HepG2 (cell line): ENCODE data around the gene ATP9A. TPM values are rescaled to one million over a fixed set of nuclear protein-coding genes. Genes with fewer than 3 reads are reported as not detected.

ENCODE experiments used
- AKAP8 ChIP-seq: sonication (generic); formaldehyde crosslinking; IDR thresholded peaks from 2 replicates; pipeline ENCODE4 v1.5.1; 2020; ENCODE audit warnings: mild to moderate bottlenecking, missing genetic modification reagents
- HDAC2 ChIP-seq: sonication (generic); formaldehyde crosslinking; IDR thresholded peaks from 2 replicates; pipeline ENCODE4 v1.4.0; 2020; ENCODE audit warnings: missing genetic modification reagents
- NFE2 ChIP-seq: sonication (generic); formaldehyde crosslinking; IDR thresholded peaks from 2 replicates; pipeline ENCODE4 v1.4.0; 2020; ENCODE audit warnings: missing genetic modification reagents
- PHF21A ChIP-seq: sonication (generic); formaldehyde crosslinking; IDR thresholded peaks from 2 replicates; pipeline ENCODE4 v1.5.0; 2020; ENCODE audit warnings: mild to moderate bottlenecking, missing genetic modification reagents
- POLR2G ChIP-seq: fragments of 200-400 bp; formaldehyde crosslinking; IDR thresholded peaks from 2 replicates; pipeline ENCODE4 v1.6.1; 2018; ENCODE audit warnings: mild to moderate bottlenecking, low read depth, low read length, moderate library complexity
- RXRA ChIP-seq: sonication (generic); formaldehyde crosslinking; IDR thresholded peaks from 2 replicates; pipeline ENCODE4 v1.5.1; 2020; ENCODE audit warnings: missing genetic modification reagents
- SALL1 ChIP-seq: sonication (generic); formaldehyde crosslinking; IDR thresholded peaks from 2 replicates; pipeline ENCODE4 v1.8.0; 2022; ENCODE audit warnings: mild to moderate bottlenecking, missing genetic modification reagents
- SMAD3 ChIP-seq: sonication (generic); formaldehyde crosslinking; IDR thresholded peaks from 2 replicates; pipeline ENCODE4 v1.4.0; 2020; ENCODE audit warnings: missing genetic modification reagents
- TEAD3 ChIP-seq: optimal IDR thresholded peaks from 2 replicates; pipeline ENCODE3; 2016; ENCODE audit warnings: borderline replicate concordance
- ZMYM2 ChIP-seq: sonication (generic); formaldehyde crosslinking; IDR thresholded peaks from 2 replicates; pipeline ENCODE4 v1.8.0; 2022; ENCODE audit warnings: mild to moderate bottlenecking, missing genetic modification reagents
- ZNF501 ChIP-seq: sonication (generic); formaldehyde crosslinking; IDR thresholded peaks from 2 replicates; pipeline ENCODE4 v1.5.1; 2020; ENCODE audit warnings: mild to moderate bottlenecking, moderate library complexity, missing genetic modification reagents
- polyA plus RNA-seq, 8 experiments: library from polyadenylated mRNA; depleted of rRNA in 3 of 8; stranded (reverse) in 7 of 8; unstranded in 1 of 8; fragments of >200 nt; fragmentation: Illumina TruSeq in 4 of 8; extraction: Trizol in 4 of 8; gene quantifications; 2 replicates each; pipeline versions ENCODE4 v1.2.1 to v1.2.3, GENCODE V29; 2011 to 2016; ENCODE audit warnings: low read depth in 4 of 8, missing spikeins in 1 of 8, mixed read lengths in 1 of 8; ENCODE audit not compliant: insufficient read depth in 1 of 8
- total RNA-seq, 5 experiments: library from RNA; depleted of rRNA; stranded (reverse); fragments of >200 nt; fragmentation: Illumina TruSeq; extraction: Trizol; gene quantifications; 2 replicates each; pipeline ENCODE4 v1.2.3, GENCODE V29; 2016; ENCODE audit warnings: low read depth in 1 of 5
- TF ChIP-seq, protein P1 (sequence below): sonication (generic); formaldehyde crosslinking; IDR thresholded peaks from 2 replicates; pipeline ENCODE4 v1.5.0; 2020; ENCODE audit warnings: missing genetic modification reagents, mild to moderate bottlenecking, borderline replicate concordance
- TF ChIP-seq, protein P2 (sequence below): IDR thresholded peaks from 2 replicates; pipeline ENCODE4 v1.6.1; 2012; ENCODE audit warnings: low read length, improper control_type of control experiment
- TF ChIP-seq, protein P3 (sequence below): sonication (generic); formaldehyde crosslinking; conservative IDR thresholded peaks from 2 replicates; pipeline ENCODE4 v1.8.0; 2022; ENCODE audit warnings: low read depth, missing genetic modification reagents
- TF ChIP-seq, protein P4 (sequence below): sonication (generic); formaldehyde crosslinking; IDR thresholded peaks from 2 replicates; pipeline ENCODE4 v1.4.0; 2020; ENCODE audit warnings: missing genetic modification reagents, mild to moderate bottlenecking, borderline replicate concordance
- TF ChIP-seq, protein P5 (sequence below): sonication (generic); formaldehyde crosslinking; IDR thresholded peaks from 2 replicates; pipeline ENCODE4 v1.5.1; 2020; ENCODE audit warnings: missing genetic modification reagents, mild to moderate bottlenecking, borderline replicate concordance
- TF ChIP-seq, protein P6 (sequence below): sonication (generic); formaldehyde crosslinking; IDR thresholded peaks from 2 replicates; pipeline ENCODE4 v1.4.0; 2020; ENCODE audit warnings: missing genetic modification reagents, mild to moderate bottlenecking, borderline replicate concordance

Gene ATP9A
- total and polyA plus RNA-seq, 2 of the 13 experiments (the other 11 are each of a cell fraction or from before 2014, with no cell fraction given), result 11.8 to 18.5 TPM

DNA sequence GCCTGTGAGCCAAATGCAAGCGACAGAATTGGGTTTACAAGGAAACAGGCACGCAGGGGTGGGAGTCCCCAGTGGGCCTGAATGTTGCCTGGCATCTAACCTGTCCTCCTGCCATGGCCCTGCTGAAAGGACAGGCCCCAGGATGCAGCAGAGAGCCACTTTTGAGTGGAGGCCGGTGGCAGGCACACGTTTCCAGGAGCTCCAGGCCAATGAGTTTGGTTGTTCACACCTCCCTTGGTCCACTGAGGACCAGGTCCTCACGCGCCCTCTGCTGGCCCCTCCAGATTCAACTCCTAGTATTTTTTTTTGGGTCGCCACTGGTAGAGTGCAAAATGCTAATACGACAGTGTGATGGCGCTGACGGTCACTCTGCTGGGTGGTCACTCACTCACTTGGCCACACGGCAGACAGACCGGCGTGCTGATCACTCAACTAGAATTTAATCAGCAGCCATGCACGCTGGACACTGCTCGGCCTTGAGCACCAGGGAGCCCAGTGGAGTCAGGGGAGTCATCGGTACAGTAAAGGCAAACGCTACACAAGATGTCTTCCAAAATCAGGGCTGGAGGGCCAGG, 143.9 kb downstream of the ATP9A start (continued):
- TF ChIP-seq SMAD3, result no peak
- peak; percentile 57; the same call in 1 of the 2 replicates for TF ChIP-seq ZNF501 (CRISPR knock-in tag)
- TF ChIP-seq, protein P1, sequence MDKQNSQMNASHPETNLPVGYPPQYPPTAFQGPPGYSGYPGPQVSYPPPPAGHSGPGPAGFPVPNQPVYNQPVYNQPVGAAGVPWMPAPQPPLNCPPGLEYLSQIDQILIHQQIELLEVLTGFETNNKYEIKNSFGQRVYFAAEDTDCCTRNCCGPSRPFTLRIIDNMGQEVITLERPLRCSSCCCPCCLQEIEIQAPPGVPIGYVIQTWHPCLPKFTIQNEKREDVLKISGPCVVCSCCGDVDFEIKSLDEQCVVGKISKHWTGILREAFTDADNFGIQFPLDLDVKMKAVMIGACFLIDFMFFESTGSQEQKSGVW (CRISPR knock-in tag), result no peak
- TF ChIP-seq TEAD3 (CRISPR knock-in tag), result peak; percentile 10
- no peak for TF ChIP-seq PHF21A (CRISPR knock-in tag)
- TF ChIP-seq, protein P2, sequence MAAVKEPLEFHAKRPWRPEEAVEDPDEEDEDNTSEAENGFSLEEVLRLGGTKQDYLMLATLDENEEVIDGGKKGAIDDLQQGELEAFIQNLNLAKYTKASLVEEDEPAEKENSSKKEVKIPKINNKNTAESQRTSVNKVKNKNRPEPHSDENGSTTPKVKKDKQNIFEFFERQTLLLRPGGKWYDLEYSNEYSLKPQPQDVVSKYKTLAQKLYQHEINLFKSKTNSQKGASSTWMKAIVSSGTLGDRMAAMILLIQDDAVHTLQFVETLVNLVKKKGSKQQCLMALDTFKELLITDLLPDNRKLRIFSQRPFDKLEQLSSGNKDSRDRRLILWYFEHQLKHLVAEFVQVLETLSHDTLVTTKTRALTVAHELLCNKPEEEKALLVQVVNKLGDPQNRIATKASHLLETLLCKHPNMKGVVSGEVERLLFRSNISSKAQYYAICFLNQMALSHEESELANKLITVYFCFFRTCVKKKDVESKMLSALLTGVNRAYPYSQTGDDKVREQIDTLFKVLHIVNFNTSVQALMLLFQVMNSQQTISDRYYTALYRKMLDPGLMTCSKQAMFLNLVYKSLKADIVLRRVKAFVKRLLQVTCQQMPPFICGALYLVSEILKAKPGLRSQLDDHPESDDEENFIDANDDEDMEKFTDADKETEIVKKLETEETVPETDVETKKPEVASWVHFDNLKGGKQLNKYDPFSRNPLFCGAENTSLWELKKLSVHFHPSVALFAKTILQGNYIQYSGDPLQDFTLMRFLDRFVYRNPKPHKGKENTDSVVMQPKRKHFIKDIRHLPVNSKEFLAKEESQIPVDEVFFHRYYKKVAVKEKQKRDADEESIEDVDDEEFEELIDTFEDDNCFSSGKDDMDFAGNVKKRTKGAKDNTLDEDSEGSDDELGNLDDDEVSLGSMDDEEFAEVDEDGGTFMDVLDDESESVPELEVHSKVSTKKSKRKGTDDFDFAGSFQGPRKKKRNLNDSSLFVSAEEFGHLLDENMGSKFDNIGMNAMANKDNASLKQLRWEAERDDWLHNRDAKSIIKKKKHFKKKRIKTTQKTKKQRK, result no peak
- TF ChIP-seq, protein P3, sequence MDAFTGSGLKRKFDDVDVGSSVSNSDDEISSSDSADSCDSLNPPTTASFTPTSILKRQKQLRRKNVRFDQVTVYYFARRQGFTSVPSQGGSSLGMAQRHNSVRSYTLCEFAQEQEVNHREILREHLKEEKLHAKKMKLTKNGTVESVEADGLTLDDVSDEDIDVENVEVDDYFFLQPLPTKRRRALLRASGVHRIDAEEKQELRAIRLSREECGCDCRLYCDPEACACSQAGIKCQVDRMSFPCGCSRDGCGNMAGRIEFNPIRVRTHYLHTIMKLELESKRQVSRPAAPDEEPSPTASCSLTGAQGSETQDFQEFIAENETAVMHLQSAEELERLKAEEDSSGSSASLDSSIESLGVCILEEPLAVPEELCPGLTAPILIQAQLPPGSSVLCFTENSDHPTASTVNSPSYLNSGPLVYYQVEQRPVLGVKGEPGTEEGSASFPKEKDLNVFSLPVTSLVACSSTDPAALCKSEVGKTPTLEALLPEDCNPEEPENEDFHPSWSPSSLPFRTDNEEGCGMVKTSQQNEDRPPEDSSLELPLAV (CRISPR knock-in tag), result no peak
- no peak for TF ChIP-seq NFE2 (CRISPR knock-in tag)
- TF ChIP-seq, protein P4, sequence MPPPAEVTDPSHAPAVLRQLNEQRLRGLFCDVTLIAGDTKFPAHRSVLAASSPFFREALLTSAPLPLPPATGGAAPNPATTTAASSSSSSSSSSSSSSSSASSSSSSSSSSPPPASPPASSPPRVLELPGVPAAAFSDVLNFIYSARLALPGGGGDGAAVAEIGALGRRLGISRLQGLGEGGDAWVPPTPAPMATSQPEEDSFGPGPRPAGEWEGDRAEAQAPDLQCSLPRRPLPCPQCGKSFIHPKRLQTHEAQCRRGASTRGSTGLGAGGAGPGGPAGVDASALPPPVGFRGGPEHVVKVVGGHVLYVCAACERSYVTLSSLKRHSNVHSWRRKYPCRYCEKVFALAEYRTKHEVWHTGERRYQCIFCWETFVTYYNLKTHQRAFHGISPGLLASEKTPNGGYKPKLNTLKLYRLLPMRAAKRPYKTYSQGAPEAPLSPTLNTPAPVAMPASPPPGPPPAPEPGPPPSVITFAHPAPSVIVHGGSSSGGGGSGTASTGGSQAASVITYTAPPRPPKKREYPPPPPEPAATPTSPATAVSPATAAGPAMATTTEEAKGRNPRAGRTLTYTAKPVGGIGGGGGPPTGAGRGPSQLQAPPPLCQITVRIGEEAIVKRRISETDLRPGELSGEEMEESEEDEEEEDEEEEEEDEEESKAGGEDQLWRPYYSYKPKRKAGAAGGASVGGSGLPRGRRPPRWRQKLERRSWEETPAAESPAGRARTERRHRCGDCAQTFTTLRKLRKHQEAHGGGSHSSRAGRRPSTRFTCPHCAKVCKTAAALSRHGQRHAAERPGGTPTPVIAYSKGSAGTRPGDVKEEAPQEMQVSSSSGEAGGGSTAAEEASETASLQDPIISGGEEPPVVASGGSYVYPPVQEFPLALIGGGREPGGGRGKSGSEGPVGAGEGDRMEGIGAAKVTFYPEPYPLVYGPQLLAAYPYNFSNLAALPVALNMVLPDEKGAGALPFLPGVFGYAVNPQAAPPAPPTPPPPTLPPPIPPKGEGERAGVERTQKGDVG, result peak; percentile 34; the same call in 1 of the 2 replicates
- 0 out of 2 replicates have a peak, but pooled peaks have one; percentile 22 for TF ChIP-seq SALL1 (CRISPR knock-in tag)
- no peak for TF ChIP-seq POLR2G
- TF ChIP-seq HDAC2 (CRISPR knock-in tag), result no peak
- TF ChIP-seq, protein P5, sequence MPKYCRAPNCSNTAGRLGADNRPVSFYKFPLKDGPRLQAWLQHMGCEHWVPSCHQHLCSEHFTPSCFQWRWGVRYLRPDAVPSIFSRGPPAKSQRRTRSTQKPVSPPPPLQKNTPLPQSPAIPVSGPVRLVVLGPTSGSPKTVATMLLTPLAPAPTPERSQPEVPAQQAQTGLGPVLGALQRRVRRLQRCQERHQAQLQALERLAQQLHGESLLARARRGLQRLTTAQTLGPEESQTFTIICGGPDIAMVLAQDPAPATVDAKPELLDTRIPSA (CRISPR knock-in tag), result 0 out of 2 replicates have a peak, but pooled peaks have one; percentile 57
- no peak for TF ChIP-seq AKAP8 (CRISPR knock-in tag)
- no peak for TF ChIP-seq ZMYM2 (CRISPR knock-in tag)
- TF ChIP-seq, protein P6, sequence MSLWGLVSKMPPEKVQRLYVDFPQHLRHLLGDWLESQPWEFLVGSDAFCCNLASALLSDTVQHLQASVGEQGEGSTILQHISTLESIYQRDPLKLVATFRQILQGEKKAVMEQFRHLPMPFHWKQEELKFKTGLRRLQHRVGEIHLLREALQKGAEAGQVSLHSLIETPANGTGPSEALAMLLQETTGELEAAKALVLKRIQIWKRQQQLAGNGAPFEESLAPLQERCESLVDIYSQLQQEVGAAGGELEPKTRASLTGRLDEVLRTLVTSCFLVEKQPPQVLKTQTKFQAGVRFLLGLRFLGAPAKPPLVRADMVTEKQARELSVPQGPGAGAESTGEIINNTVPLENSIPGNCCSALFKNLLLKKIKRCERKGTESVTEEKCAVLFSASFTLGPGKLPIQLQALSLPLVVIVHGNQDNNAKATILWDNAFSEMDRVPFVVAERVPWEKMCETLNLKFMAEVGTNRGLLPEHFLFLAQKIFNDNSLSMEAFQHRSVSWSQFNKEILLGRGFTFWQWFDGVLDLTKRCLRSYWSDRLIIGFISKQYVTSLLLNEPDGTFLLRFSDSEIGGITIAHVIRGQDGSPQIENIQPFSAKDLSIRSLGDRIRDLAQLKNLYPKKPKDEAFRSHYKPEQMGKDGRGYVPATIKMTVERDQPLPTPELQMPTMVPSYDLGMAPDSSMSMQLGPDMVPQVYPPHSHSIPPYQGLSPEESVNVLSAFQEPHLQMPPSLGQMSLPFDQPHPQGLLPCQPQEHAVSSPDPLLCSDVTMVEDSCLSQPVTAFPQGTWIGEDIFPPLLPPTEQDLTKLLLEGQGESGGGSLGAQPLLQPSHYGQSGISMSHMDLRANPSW (CRISPR knock-in tag), result no peak
- TF ChIP-seq RXRA (CRISPR knock-in tag), result peak; percentile 55; the same call in 1 of the 2 replicates
